Measurements from ENCODE around the gene HDDC3. TPM values are rescaled to one million over a fixed set of nuclear protein-coding genes. Genes with fewer than 3 reads are reported as not detected.

Gene HDDC3
- total RNA-seq, 1 experiment from 2014 or later: 26.7 TPM

- intact Hi-C loops (cut with micrococcal nuclease; ENCODE audit: unreplicated experiment): no loop called here
- no TSS peak for BruUV-seq (replicated peaks)
- TF ChIP-seq CTCF (IDR thresholded peaks at IDR 0.05; ENCODE audit: unreplicated experiment): no peak
- Mint-ChIP-seq H3K36me3 (ENCODE audit: insufficient read depth, unreplicated experiment) (peaks cover 26% of the 10 kb centered on the region), H3K4me1 (ENCODE audit: low read depth, unreplicated experiment) (no peaks in the 10 kb centered on the region), H3K9me3 (ENCODE audit: low read depth, unreplicated experiment) (no peaks in the 10 kb centered on the region), H3K27ac (ENCODE audit: unreplicated experiment) (no peak overlapping the region), H3K4me3 (ENCODE audit: low read depth, unreplicated experiment) (no peak overlapping the region), H3K27me3 (ENCODE audit: unreplicated experiment) (no peaks in the 10 kb centered on the region)
- CTCF ChIA-PET: no interaction called here
- no peak for DNase-seq
Measured at GRCh38 chr15:90907051-90907660, 25.2 kb downstream of the HDDC3 start.

- Mint-ChIP-seq H3K27ac (ENCODE audit: unreplicated experiment) (no peak overlapping the region), H3K9me3 (ENCODE audit: low read depth, unreplicated experiment) (no peaks in the 10 kb centered on the region), H3K4me1 (ENCODE audit: low read depth, unreplicated experiment) (peaks cover 5% of the 10 kb centered on the region), H3K27me3 (ENCODE audit: unreplicated experiment) (no peaks in the 10 kb centered on the region), H3K4me3 (ENCODE audit: low read depth, unreplicated experiment) (no peak overlapping the region), H3K36me3 (ENCODE audit: insufficient read depth, unreplicated experiment) (peaks cover 29% of the 10 kb centered on the region)
- CTCF ChIA-PET: no interaction called here
- no peak for DNase-seq
- intact Hi-C loops (cut with micrococcal nuclease; ENCODE audit: unreplicated experiment): no loop called here
- TF ChIP-seq CTCF (IDR thresholded peaks at IDR 0.05; ENCODE audit: unreplicated experiment): no peak
- BruUV-seq (replicated peaks): no TSS peak
Measured at GRCh38 chr15:90906181-90906849, 26.0 kb downstream of the HDDC3 start.

GRCh38 chr15:90905306-90906180 is 26.8 kb downstream of the HDDC3 start:
- H3K4me3 Mint-ChIP-seq (ENCODE audit: low read depth, unreplicated experiment): no peak overlapping the region
- no peak for DNase-seq
- no peaks in the 10 kb centered on the region for H3K9me3 Mint-ChIP-seq (ENCODE audit: low read depth, unreplicated experiment)
- CTCF ChIA-PET: no interaction called here
- H3K36me3 Mint-ChIP-seq (ENCODE audit: insufficient read depth, unreplicated experiment): peaks cover 23% of the 10 kb centered on the region
- intact Hi-C loops (cut with micrococcal nuclease; ENCODE audit: unreplicated experiment): no loop called here
- BruUV-seq (replicated peaks): no TSS peak
- no peaks in the 10 kb centered on the region for H3K27me3 Mint-ChIP-seq (ENCODE audit: unreplicated experiment)
- TF ChIP-seq CTCF (IDR thresholded peaks at IDR 0.05; ENCODE audit: unreplicated experiment): no peak
- H3K27ac Mint-ChIP-seq (ENCODE audit: unreplicated experiment): no peak overlapping the region
- peaks cover 10% of the 10 kb centered on the region for H3K4me1 Mint-ChIP-seq (ENCODE audit: low read depth, unreplicated experiment)

- Mint-ChIP-seq H3K9me3 (ENCODE audit: low read depth, unreplicated experiment) (no peaks in the 10 kb centered on the region), H3K27me3 (ENCODE audit: unreplicated experiment) (no peaks in the 10 kb centered on the region), H3K36me3 (ENCODE audit: insufficient read depth, unreplicated experiment) (peaks cover 19% of the 10 kb centered on the region), H3K4me1 (ENCODE audit: low read depth, unreplicated experiment) (peaks cover 10% of the 10 kb centered on the region), H3K27ac (ENCODE audit: unreplicated experiment) (no peak overlapping the region), H3K4me3 (ENCODE audit: low read depth, unreplicated experiment) (no peak overlapping the region)
- BruUV-seq (replicated peaks): no TSS peak
- intact Hi-C loops (cut with micrococcal nuclease; ENCODE audit: unreplicated experiment): no loop called here
- CTCF ChIA-PET: no interaction called here
- TF ChIP-seq CTCF (IDR thresholded peaks at IDR 0.05; ENCODE audit: unreplicated experiment): no peak
- DNase-seq: no peak
Measured at GRCh38 chr15:90904746-90905145, 27.6 kb downstream of the HDDC3 start.

All from Calu3 (cell line).